Osteoblast (primary cell): ENCODE measurements around the gene CD99L2. TPM values are rescaled to one million over a fixed set of nuclear protein-coding genes. Genes with fewer than 3 reads are reported as not detected.

Source experiments
- DNase-seq: peaks from one replicate; pipeline ENCODE4 v3.0.0; 2011; ENCODE audit warnings: low spot score, mixed read lengths; ENCODE audit not compliant: insufficient read length; ENCODE audit errors: missing footprints
- H2AFZ ChIP-seq: 2 replicates; pipeline ENCODE4 v1.6.0; 2011; ENCODE audit warnings: mild to moderate bottlenecking, low read length
- H3K27ac ChIP-seq: 2 replicates; pipeline ENCODE4 v1.5.1; 2011; ENCODE audit warnings: mild to moderate bottlenecking, low read depth, low read length, moderate library complexity
- H3K27me3 ChIP-seq: 2 replicates; pipeline ENCODE4 v1.6.0; 2012; ENCODE audit warnings: mild to moderate bottlenecking, control low read depth, inconsistent platforms, low read length, moderate library complexity; ENCODE audit not compliant: insufficient read depth
- H3K36me3 ChIP-seq: 2 replicates; pipeline ENCODE4 v1.5.1; 2011; ENCODE audit warnings: mild to moderate bottlenecking, low read length, control low read depth, moderate library complexity; ENCODE audit not compliant: insufficient read depth
- H3K4me1 ChIP-seq: 2 replicates; pipeline ENCODE4 v1.5.1; 2011; ENCODE audit warnings: mild to moderate bottlenecking, low read length, control low read depth, moderate library complexity; ENCODE audit not compliant: insufficient read depth
- H3K4me2 ChIP-seq: 2 replicates; pipeline ENCODE4 v1.6.0; 2011; ENCODE audit warnings: mild to moderate bottlenecking, low read length; ENCODE audit not compliant: insufficient read depth
- H3K4me3 ChIP-seq: fragments of 200-600 bp; sonication (generic); 3 replicates; pipeline ENCODE4 v1.5.1; 2012; ENCODE audit warnings: mild to moderate bottlenecking, low read length, inconsistent platforms; ENCODE audit not compliant: insufficient read depth
- H3K79me2 ChIP-seq: 2 replicates; pipeline ENCODE4 v1.6.0; 2012; ENCODE audit warnings: mild to moderate bottlenecking, low read length, control low read depth, inconsistent platforms; ENCODE audit not compliant: insufficient read depth
- H3K9me3 ChIP-seq: 2 replicates; pipeline ENCODE4 v1.5.1; 2011; ENCODE audit warnings: low read depth, low read length, control low read depth
- H4K20me1 ChIP-seq: 2 replicates; pipeline ENCODE4 v1.6.0; 2012; ENCODE audit warnings: mild to moderate bottlenecking, low read length, control low read depth; ENCODE audit not compliant: insufficient read depth
- CTCF ChIP-seq: IDR thresholded peaks from 2 replicates; pipeline ENCODE4 v1.5.1; 2011; ENCODE audit warnings: mild to moderate bottlenecking, low read depth, low read length, moderate library complexity; ENCODE audit errors: extremely low read depth
- total RNA-seq: library from RNA; depleted of rRNA; stranded (reverse); fragments of >200 nt; gene quantifications from 2 replicates; pipeline ENCODE4 v1.2.3, GENCODE V29; 2012

CD99L2 gene
- total RNA-seq, 1 donor: 85.0 TPM

GRCh38 chrX:150761819-150762216 lies 136.7 kb downstream of the CD99L2 start:
- Histone ChIP-seq H3K4me2 (no peak overlapping the region), H3K36me3 (no peaks in the 10 kb centered on the region), H3K27ac (no peak overlapping the region), H3K4me3 (no peak overlapping the region), H3K79me2 (no peaks in the 10 kb centered on the region), H4K20me1 (no peaks in the 10 kb centered on the region), H3K4me1 (no peaks in the 10 kb centered on the region), H3K9me3 (no peaks in the 10 kb centered on the region), H3K27me3 (no peaks in the 10 kb centered on the region), H2AFZ (no peak overlapping the region)
- no peak for TF ChIP-seq CTCF
- peak; percentile 66 for DNase-seq

GRCh38 chrX:150761176-150761818 lies 137.2 kb downstream of the CD99L2 start:
- Histone ChIP-seq H3K9me3 (no peaks in the 10 kb centered on the region), H3K4me2 (no peak overlapping the region), H4K20me1 (no peaks in the 10 kb centered on the region), H2AFZ (no peak overlapping the region), H3K27me3 (no peaks in the 10 kb centered on the region), H3K27ac (no peak overlapping the region), H3K4me1 (no peaks in the 10 kb centered on the region), H3K4me3 (no peak overlapping the region), H3K79me2 (no peaks in the 10 kb centered on the region), H3K36me3 (no peaks in the 10 kb centered on the region)
- no peak for DNase-seq
- TF ChIP-seq CTCF: no peak

GRCh38 chrX:150759568-150760416 lies 138.7 kb downstream of the CD99L2 start:
- Histone ChIP-seq H3K27ac (no peak overlapping the region), H2AFZ (no peak overlapping the region), H3K9me3 (no peaks in the 10 kb centered on the region), H3K79me2 (no peaks in the 10 kb centered on the region), H3K4me2 (no peak overlapping the region), H4K20me1 (no peaks in the 10 kb centered on the region), H3K36me3 (no peaks in the 10 kb centered on the region), H3K27me3 (no peaks in the 10 kb centered on the region), H3K4me1 (no peaks in the 10 kb centered on the region), H3K4me3 (no peak overlapping the region)
- no peak for TF ChIP-seq CTCF
- DNase-seq: peak; percentile 70

GRCh38 chrX:150757371-150757770 lies 141.1 kb downstream of the CD99L2 start:
- no peak for DNase-seq
- no peak overlapping the region for H3K4me3 ChIP-seq
- H3K36me3 ChIP-seq: no peaks in the 10 kb centered on the region
- no peak for TF ChIP-seq CTCF
- no peaks in the 10 kb centered on the region for H3K27me3 ChIP-seq
- no peak overlapping the region for H3K27ac ChIP-seq
- H3K79me2 ChIP-seq: no peaks in the 10 kb centered on the region
- H3K4me1 ChIP-seq: no peaks in the 10 kb centered on the region
- no peaks in the 10 kb centered on the region for H4K20me1 ChIP-seq
- no peak overlapping the region for H2AFZ ChIP-seq
- no peaks in the 10 kb centered on the region for H3K9me3 ChIP-seq
- no peak overlapping the region for H3K4me2 ChIP-seq
